A549 (cell line): ENCODE data around the gene NPIPA7.
"Not testable (repeated sequence)": the region's sequence is repeated elsewhere in the genome, so short reads cannot be mapped to it uniquely, and the experiment has no call there.

Experiments used
- HMGXB4 ChIP-seq: fragments of 250-450 bp; sonication (Bioruptor Pico); IDR thresholded peaks from 2 replicates; pipeline ENCODE4 v1.5.0; 2021; ENCODE audit warnings: mild to moderate bottlenecking, moderate library complexity, borderline replicate concordance
- POLR2A ChIP-seq: IDR thresholded peaks from 2 replicates; pipeline ENCODE4 v1.6.1; 2012; ENCODE audit warnings: mild to moderate bottlenecking, low read length
- RAD21 ChIP-seq, 2 experiments: fragments of >200 bp in 1 of 2; sonication (Bioruptor Twin) in 1 of 2; formaldehyde crosslinking in 1 of 2; IDR thresholded peaks in 1 of 2; conservative IDR thresholded peaks in 1 of 2; 2 replicates in 1 of 2; 3 replicates in 1 of 2; pipeline ENCODE4 v1.6.1; 2012 to 2018; ENCODE audit warnings: inconsistent platforms in 1 of 2

GRCh38 chr16:16434711-16435110 is 55.8 kb downstream of the NPIPA7 start:
- not testable (repeated sequence) for TF ChIP-seq POLR2A; RAD21 (conservative IDR thresholded peaks at IDR 0.05 in 1 of 2, IDR thresholded peaks at IDR 0.05 in 1 of 2); HMGXB4 (CRISPR knock-in tag)
